ENCODE measurements around the gene PPFIA2.

Gene PPFIA2

GRCh38 chr12:81417056-81417455 is 342.1 kb downstream of the PPFIA2 start:
- no peak for DNase-seq

- no peak for DNase-seq
These were observed 342.6 kb downstream of the PPFIA2 start for GRCh38 chr12:81416571-81416970.

DNA sequence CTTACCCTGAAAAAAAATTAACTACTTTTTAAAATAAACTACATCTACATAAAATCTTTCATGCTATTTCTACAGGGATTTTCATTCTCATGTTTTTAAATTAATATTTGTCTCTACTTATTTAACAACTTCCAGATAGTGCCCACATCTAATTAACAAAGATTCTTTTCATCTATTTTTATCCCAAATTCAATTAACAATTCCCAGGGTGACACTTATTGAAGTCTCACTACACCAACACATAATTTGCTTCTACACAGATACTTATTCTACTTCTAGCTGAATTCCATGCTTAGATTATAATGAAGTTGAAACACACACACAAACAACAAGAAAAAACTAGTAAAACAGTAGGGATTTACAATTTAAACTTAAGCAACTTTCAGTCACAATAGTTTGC is 344.7 kb downstream of the PPFIA2 start:
- no peak for DNase-seq

DNA sequence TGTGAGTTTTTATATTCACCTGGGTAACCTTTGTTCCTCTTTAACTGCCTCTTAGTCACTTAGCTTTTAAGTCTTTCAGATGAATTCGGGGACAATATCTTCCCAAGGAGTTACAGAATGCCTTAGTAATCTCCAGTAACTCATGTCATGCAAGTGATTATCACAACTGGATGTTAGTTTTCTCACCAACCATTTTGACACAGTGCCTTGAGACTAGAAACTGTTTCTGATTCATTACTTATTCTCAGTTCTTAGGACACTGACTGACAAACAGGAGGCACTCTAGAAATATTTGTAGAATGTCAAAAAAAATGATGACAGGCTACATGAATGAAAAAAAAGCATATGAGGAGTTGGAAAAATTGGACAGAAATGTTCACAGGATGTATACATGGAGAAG is 346.2 kb downstream of the PPFIA2 start:
- no peak for DNase-seq

GRCh38 chr12:81403348-81403747 is 355.8 kb downstream of the PPFIA2 start:
- no peak for DNase-seq

DNA sequence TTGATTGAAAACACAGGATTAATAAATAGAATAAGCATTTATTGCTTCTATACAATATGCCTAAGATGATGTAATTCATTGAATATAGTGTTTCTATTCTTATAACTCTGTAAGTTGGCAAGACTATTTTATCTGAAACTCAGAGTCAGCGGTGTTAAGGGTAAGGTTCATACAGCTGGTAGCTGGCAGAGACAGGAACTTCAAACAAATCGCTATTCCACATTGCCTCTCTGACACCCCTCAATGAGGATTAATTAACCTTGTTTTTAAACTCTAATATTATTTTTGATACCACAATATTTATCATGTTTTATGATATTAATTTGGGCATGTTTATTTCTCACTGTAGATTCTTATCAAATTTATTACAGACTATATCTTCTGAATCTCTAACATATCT is 357.9 kb downstream of the PPFIA2 start:
- no peak for DNase-seq

DNA sequence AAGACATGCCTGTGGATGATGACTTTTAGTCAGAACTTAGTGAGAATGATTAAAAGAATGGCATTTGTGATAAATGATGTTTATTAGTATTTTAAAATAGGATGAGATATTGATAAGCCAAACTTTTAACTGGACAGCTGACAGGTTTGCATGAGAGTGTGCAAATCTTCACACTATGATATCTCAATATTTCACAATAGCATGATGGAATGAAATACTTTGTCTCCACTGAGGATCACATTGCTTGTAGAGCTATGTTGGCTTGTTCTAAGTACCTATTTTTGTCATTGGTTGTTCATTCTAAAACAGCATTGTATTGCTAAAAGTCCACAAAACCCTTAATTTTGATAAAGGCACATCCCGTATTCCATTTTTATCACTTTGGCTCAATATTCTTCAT is 359.1 kb downstream of the PPFIA2 start:
- no peak for DNase-seq

GRCh38 chr12:81395431-81395830 is 363.7 kb downstream of the PPFIA2 start:
- DNase-seq: no peak

DNA sequence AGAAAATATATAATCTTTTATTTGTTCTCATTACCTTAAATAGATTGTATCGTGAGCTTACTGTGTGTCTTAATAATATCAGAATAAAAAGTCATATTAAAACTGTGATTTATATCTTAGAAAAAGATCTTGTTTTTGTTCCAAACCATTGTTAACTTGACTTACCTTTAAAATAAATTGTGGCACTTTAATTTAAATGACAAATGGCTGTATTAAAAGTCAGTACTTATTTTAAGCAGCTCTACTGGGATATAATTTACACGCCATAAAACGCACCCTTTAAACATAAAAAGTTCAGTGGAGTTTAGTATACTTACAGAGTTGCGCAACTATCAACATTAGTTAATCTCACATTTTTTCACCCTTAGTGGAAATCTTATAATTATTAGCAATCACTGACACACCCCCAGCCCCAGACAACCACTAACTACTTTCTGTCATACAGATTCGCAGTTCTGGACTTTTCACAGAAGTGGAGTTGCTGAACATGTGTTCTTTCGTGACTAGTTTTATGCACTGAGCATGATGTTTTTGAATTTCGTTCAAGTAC is 369.5 kb downstream of the PPFIA2 start:
- DNase-seq: no peak

GRCh38 chr12:81386101-81386500 is 373.0 kb downstream of the PPFIA2 start:
- no peak for DNase-seq

DNA sequence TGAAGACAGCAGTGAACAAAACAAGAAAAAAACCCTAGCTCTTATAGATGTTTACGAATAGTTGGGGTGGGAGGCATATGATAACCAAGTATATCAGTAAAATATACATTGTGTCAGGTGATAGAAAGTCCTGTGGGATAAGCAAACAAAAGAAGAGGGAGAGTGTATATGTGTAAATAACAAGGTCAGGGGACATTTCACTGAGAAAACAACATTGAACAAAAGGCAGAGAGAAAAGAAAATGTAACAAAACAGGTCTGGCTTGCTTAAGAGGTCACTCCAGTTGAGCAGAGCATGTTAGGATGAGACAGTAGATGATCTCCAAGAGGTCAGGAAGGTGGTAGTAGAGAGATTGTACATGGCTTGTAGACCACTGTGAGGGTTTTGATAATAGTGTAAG is 377.2 kb downstream of the PPFIA2 start:
- no peak for DNase-seq

- DNase-seq: no peak
These were observed 380.4 kb downstream of the PPFIA2 start for GRCh38 chr12:81378601-81379285.

DNA sequence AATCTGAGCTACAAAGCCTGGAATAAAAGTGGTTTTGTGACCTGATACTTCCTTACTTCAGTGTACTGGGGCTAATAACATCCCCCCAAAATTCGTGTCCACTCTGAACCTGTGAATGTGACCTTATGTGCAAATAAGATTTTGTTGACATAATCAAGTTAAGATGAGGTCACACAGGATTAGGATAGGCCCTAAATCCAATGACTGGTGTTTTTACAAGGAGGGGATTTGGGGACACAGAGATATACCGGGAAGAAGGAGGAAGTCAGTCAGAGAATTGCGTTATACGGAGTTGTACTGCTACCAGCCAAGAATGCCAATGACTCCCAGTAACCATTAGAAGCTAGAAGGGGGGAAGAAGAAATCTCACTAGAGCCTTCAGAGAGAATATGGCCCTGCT is 381.4 kb downstream of the PPFIA2 start:
- no peak for DNase-seq

DNA sequence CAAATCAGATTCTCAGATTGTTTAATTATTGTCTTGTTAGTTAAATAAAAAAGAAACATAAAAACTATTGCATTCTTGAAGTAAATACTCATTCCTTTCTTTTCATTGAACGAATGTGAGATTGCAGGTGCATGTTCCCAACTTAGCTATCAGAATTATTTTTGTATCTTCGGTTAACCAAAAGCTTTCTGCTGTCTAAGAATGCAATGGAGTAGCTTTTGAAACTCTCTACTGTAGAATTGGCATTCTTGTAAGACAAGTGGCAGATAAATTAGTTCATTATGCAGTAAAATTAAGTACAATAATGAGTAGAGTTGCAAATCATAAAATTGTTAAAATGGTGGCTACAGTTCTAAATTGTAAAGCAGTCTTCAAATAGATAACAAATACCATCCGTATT is 383.2 kb downstream of the PPFIA2 start:
- no peak for DNase-seq

- no peak for DNase-seq
These were observed 388.7 kb downstream of the PPFIA2 start for GRCh38 chr12:81370456-81370855.

- DNase-seq: no peak
These were observed 390.0 kb downstream of the PPFIA2 start for GRCh38 chr12:81369175-81369574.

DNA sequence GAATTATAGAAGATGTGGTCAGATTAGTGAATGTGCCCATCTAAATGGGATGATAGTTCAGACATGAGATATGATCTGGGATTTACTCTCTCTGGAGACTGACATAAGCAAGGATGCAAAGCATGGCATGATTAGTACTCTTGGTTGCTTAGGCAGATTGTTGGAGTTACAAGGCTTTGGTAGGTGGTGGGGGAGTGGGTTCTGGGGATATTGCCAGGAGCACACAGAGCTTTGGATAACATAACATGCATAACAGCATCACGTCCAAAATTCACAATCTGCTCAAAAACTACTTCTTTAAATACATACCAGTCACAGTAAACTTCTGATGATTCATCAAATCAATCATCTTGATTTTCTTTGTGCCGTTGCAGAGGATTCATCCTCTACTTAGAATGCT is 393.9 kb downstream of the PPFIA2 start:
- no peak for DNase-seq

DNA sequence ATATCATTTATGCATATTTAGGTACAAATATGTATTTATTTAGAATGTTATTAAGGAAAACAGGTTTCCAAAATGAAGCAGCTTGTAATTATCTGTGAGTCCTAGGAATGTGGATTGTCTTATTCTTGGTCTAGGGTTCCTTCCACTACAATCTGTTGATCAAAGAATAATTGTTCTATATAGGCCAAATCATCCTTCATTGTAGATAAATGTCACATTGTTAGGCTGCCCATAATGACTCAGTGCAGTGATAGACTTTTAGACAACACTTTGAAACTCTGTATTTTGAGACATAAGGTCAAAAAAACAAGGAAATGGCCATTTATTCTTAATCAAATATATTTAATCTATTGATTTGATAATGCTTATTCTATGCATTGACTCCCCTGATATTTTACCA is 398.2 kb downstream of the PPFIA2 start:
- DNase-seq: no peak

- DNase-seq: no peak
These were observed 399.4 kb downstream of the PPFIA2 start for GRCh38 chr12:81359736-81360135.

GRCh38 chr12:81354327-81354932 is 404.7 kb downstream of the PPFIA2 start:
- no peak for DNase-seq

DNA sequence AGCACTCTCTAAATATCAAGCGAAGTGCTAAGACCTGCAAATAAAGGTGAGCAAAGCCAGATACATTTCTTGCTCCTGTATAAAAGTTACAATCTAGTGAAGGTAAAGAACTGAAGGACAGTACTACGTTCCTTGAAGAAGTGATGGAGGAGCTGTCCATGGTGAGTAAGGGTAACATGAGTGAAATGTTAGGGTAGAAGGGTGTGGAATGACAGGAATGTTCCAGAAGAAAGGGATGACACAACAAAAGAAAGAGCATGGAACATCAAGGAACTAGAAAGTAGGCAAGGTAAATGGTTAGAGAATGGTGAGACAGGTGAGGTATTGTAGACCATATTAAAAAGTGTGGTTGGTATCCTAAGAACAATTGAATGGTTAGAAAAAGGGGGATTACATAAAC is 408.8 kb downstream of the PPFIA2 start:
- no peak for DNase-seq

- no peak for DNase-seq
These were observed 411.7 kb downstream of the PPFIA2 start for GRCh38 chr12:81347404-81347803.

GRCh38 chr12:81340910-81341309 is 418.2 kb downstream of the PPFIA2 start:
- DNase-seq: no peak

GRCh38 chr12:81339071-81339470 is 420.1 kb downstream of the PPFIA2 start:
- no peak for DNase-seq

DNA sequence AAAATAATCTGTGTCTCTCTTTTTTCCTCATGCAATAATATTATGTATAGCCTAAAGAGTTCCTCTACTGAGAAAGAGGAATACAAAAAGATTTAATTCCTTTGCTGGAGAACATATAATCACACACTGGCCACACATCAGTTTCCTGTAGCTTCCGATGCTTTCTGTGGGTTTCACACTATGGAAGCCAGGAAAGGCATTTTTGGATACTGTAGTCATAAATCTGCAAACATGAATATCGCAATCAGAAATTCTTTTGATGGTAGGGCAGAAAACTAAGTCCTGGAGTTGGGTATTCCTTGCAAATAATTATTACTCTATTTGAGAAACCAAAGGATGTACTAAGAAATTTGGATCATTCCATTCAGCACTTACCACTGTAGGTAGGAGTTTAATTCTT is 421.3 kb downstream of the PPFIA2 start:
- DNase-seq: no peak

All from NCI-H1436 treated with DMSO at 0.1 percent for 48 hours (cell line).